Myocyte (in vitro differentiated cells): ENCODE data around the gene ROCK1. TPM values are rescaled to one million over a fixed set of nuclear protein-coding genes. Genes with fewer than 3 reads are reported as not detected.
A peak's percentile ranks its signal among the peaks of the same experiment; 100 is the strongest.
"Not testable (repeated sequence)": the region's sequence is repeated elsewhere in the genome, so short reads cannot be mapped to it uniquely, and the experiment has no call there.

ENCODE experiments used
- DNase-seq: peaks from one replicate; pipeline ENCODE4 v3.0.0-alpha.2; 2012; ENCODE audit warnings: low read depth
- polyA plus RNA-seq: library from polyadenylated mRNA; unstranded; fragments of >200 nt; gene quantifications from one replicate; pipeline ENCODE4 v1.2.1, GENCODE V29; 2012; ENCODE audit warnings: missing spikeins
- total RNA-seq: library from RNA; depleted of rRNA; stranded (reverse); fragments of >200 nt; gene quantifications from 2 replicates; pipeline ENCODE4 v1.2.3, GENCODE V29; 2014

ROCK1 gene
- total RNA-seq, result 24.7 and 46.3 TPM in 2 replicates
- polyA plus RNA-seq, result 12.7 TPM

GRCh38 chr18:21111346-21112139 lies at the start of gene ROCK1:
TSS of gene ROCK1 (minus strand) at chr18:21111813. CDS start at chr18:21110910, 903 bp downstream.
- DNase-seq, result peak; percentile 97

- no peak for DNase-seq
Measured at GRCh38 chr18:21155443-21155842, 43.8 kb upstream of the ROCK1 start.

- no peak for DNase-seq
Measured at GRCh38 chr18:21146016-21146415, 34.4 kb upstream of the ROCK1 start.

- no peak for DNase-seq
Measured at GRCh38 chr18:21145371-21145770, 33.8 kb upstream of the ROCK1 start.

GRCh38 chr18:21141668-21142422 lies 30.2 kb upstream of the ROCK1 start:
- DNase-seq, result peak; percentile 81

- DNase-seq, result not testable (repeated sequence)
Measured at GRCh38 chr18:21137719-21138488, 26.3 kb upstream of the ROCK1 start.

GRCh38 chr18:21134895-21135294 lies 23.3 kb upstream of the ROCK1 start:
- DNase-seq, result peak; percentile 32

- no peak for DNase-seq
Measured at GRCh38 chr18:21132398-21132918, 20.8 kb upstream of the ROCK1 start.

GRCh38 chr18:21131698-21132227 lies 20.1 kb upstream of the ROCK1 start:
- DNase-seq, result no peak

GRCh38 chr18:21129566-21130216 lies 18.1 kb upstream of the ROCK1 start:
- peak; percentile 36 for DNase-seq

GRCh38 chr18:21123290-21123926 lies 11.8 kb upstream of the ROCK1 start:
- no peak for DNase-seq

GRCh38 chr18:21118806-21119205 lies 7.2 kb upstream of the ROCK1 start:
- no peak for DNase-seq

- DNase-seq, result peak; percentile 36
Measured at GRCh38 chr18:21117409-21118131, 6.0 kb upstream of the ROCK1 start.

GRCh38 chr18:21115519-21116411 lies 4.2 kb upstream of the ROCK1 start:
- peak; percentile 52 for DNase-seq

GRCh38 chr18:21112543-21113105 lies 1.0 kb upstream of the ROCK1 start:
- DNase-seq, result peak; percentile 23

GRCh38 chr18:21112140-21112473 lies 494 bp upstream of the ROCK1 start:
- DNase-seq, result no peak

GRCh38 chr18:21110713-21111345 lies 784 bp downstream of the ROCK1 start:
- peak; percentile 38 for DNase-seq
